SW480 (cell line): ENCODE measurements around the gene NRBF2.
"Not testable (repeated sequence)": the region's sequence is repeated elsewhere in the genome, so short reads cannot be mapped to it uniquely, and the experiment has no call there.

Experiments
- DNase-seq: peaks from one replicate; pipeline ENCODE4 v3.0.0-alpha.2; 2016; ENCODE audit warnings: low spot score

NRBF2 gene

GRCh38 chr10:63133056-63133820 lies at the start of gene NRBF2:
NRBF2 (plus strand) TSS chr10:63133328; CDS start chr10:63133471, 143 bp downstream.
- peak; percentile 98 for DNase-seq

DNA sequence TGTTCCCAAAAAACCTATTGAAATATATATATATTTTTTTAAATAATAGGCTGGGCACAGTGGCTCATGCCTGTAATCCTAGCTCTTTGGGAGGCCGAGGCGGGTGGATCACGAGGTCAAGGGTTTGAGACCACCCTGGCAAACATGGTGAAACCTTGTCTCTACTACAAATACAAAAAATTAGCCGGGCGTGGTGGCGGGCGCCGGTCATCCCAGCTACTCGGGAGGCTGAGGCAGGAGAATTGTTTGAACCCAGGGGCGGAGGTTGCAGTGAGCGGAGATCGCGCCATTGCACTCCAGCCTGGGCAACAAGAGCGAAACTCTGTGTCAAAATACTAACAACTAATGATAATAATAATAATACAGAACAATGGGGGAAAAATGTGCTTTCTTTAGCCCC lies 49.7 kb upstream of the NRBF2 start:
- not testable (repeated sequence) for DNase-seq

DNA sequence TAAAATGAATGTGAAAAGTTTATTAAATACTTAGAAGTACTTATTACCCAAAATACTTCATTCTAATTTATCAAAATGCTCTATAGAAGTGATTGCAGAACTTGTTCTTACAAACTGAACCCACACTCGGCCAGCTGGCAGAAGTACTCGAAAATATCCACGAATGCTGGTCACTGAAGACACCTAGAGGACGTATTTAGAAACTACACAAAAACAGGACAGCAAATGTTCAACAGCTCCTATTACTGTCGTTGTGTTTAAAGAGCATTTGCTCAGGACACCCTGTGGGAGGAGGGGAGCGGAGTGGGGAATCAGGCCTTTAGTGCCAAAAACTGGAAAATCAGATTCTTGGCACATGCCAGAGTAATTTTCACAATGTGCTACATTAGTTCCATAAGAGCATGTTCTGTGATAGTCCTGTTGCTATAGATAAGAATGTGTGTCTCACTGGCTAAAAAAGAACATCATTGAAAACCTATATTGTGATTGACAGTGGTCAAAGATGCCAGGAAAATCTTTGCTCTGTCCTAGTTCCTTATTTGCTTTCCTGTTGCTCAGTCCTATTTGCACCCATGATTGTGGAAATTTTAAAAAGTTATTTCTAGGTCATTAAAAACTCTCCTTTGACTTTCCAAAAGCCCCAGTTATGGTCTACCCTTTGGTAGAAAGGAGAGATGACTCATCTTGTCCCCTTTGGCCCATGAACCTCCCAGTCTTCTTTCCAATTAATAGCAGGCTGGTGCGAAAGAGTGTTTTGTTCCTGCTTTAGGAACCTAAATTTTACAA lies 49.0 kb upstream of the NRBF2 start:
- DNase-seq, result peak; percentile 78

DNA sequence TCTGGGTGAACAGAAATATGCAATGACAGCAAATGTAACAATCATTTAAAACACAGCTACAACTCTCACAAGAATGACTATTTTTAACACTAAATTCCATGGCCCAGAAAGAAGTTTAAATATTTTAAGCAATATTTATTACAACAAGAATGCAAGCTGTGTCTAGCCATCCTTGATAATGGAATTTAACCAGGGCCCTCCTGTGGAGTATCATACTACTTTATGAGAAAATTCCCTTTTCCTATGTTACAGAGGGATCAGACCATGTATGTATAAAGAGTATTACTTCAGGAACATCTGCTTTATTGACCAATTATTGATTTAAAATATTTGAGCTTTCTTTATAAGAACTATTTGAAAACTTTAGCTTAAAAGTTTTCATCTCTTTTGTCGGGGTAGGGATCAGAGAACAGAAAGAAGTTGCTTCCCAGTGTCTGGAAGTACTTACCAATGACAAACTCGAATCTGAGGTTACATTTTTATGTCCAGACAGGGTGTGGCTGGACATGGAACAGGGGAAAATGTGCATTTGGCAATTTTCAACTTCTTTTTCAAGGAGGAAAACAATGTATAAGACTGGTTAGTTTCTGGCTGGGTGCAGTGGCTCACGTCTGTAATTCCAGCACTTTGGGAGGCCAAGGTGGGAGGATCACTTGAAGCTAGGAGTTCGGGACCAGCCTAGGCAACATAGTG lies 48.3 kb upstream of the NRBF2 start:
- no peak for DNase-seq

- no peak for DNase-seq
These were observed 39.9 kb upstream of the NRBF2 start for GRCh38 chr10:63093227-63093626.

GRCh38 chr10:63094405-63094804 lies 38.7 kb upstream of the NRBF2 start:
- DNase-seq, result no peak

DNA sequence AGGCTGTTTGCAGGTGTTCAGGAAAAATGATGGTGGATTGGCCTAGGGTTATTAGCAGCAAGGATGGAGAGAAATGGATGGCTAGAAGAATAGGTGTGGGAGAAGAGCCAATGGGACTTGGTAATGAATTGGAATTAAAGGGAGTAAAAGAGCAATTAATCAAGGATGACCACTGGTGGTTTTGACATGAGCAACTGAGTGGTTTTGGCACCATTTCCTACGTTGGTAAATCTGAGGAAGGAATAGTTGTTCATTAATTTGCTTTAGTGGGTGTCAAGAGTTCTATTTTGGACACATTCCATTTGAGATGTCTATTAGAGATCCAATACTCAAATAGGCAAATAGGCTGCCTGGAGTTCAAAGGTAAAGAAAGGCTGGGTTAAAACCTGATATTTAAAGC lies 38.2 kb upstream of the NRBF2 start:
- DNase-seq, result no peak

DNA sequence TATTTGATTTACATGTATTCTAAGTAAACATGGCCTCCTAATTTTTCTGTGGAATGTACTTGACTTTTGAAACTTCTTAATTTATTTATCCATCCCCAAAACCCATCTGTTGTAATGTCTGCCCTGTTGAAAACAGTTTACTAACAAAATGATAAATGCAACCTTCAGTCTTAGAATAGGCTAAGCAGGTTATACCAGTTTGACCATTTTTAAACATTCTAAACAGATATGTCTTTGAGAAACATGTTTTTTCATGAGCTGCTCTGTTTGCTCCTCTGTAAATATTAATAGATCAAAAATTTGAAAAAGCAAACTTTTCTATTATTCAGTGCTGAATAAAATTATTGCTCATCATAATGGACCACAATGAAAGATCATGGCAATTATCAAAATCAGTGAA lies 33.4 kb upstream of the NRBF2 start:
- no peak for DNase-seq

GRCh38 chr10:63101091-63101490 lies 32.0 kb upstream of the NRBF2 start:
- DNase-seq, result not testable (repeated sequence)

- DNase-seq, result not testable (repeated sequence)
These were observed 30.7 kb upstream of the NRBF2 start for GRCh38 chr10:63102279-63102883.

DNA sequence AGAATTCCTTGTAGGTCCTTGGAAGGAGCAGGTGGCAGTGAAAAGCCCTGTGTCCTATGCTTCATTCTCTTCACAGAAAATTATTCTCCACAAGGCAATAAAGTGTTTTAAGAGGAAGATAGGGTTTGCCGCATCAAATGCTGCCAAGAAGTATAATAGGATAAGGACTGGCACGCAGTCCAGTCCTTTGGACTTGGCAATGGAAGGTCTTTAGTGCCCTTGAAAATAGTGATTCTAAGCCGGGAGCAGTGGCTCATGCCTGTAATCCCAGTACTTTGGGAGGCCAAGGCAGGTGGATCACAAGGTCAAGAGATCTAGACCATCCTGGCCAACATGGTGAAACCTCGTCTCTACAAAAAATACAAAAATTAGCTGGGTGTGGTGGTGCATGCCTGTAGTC lies 29.9 kb upstream of the NRBF2 start:
- not testable (repeated sequence) for DNase-seq

DNA sequence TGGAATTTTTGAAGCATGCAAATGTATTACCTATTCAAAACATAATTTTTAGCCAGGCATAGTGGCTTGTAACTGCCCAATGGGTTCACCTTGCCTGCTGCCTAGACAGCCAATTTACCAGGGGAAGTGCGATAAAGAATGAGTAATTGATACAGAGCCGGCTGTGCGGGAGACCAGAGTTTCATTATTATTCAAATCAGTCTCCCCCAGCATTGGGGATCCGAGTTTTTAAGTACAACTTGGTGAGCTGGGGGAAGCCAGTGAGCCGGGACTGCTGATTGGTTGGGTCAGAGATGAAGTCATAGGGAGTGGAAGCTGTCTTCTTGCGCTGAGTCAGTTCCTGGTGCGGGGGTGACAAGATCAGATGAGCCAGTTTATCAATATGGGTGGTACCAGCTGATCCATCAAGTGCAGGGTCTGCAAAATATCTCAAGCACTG lies 29.1 kb upstream of the NRBF2 start:
- DNase-seq, result no peak

- no peak for DNase-seq
These were observed 27.7 kb upstream of the NRBF2 start for GRCh38 chr10:63105225-63106110.

- no peak for DNase-seq
These were observed 26.9 kb upstream of the NRBF2 start for GRCh38 chr10:63106111-63106755.

GRCh38 chr10:63107943-63108437 lies 25.1 kb upstream of the NRBF2 start:
- no peak for DNase-seq

DNA sequence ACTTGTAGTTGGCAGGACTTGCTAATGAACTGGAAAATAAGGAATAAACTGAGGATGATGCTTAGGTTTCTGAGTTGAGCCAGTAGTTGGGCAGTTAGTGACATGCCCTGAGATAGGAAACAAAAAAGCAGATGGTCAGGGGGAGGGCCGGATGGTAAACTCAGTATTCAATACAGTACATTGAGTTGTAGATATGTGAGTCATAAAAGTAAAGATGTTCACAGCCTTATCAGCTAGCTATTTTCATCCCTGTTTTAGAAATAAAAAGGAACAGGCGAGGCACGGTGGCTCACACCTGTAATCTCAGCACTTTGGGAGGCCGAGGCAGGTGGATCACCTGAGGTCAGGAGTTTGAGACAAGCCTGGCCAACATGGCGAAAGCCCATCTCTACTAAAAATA lies 22.2 kb upstream of the NRBF2 start:
- no peak for DNase-seq

GRCh38 chr10:63114031-63114814 lies 18.9 kb upstream of the NRBF2 start:
- no peak for DNase-seq

GRCh38 chr10:63115732-63116383 lies 17.3 kb upstream of the NRBF2 start:
- no peak for DNase-seq

DNA sequence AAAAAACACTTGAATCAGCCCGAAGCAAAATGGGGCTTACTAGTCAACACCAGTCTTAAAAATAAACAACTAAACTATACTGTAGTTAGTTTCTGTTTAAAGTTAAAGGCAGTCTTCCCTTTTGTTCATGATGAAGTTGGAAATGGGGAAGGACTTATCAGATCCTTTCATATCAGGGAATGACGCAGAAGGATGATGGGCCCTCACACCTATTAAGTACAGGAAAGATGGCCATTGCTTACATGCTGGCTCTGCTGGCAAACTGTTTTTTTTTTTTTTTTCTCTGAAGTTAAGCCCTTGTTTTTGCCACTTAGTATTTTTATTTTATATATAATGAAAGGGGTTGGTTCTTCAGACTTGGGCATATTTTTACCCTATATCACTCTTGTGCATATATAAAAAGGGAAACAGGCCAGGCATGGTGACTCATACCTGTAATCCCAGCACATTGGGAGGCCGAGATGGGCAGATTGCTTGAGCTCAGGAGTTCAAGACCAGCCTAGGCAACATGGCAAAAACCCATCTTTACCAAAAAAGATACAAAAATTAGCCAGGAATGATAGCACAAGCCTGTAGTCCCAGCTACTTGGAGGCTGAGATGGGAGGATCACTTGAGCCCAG lies 16.6 kb upstream of the NRBF2 start:
- DNase-seq, result no peak
